Subcutaneous adipose tissue (tissue), 4 donors: ENCODE data around the gene WDR7. TPM values are rescaled to one million over a fixed set of nuclear protein-coding genes. Genes with fewer than 3 reads are reported as not detected.

Source experiments
- total RNA-seq, 4 donors: library from RNA; depleted of rRNA; stranded (reverse); fragments of >200 nt; gene quantifications; one replicate each; pipeline ENCODE4 v1.1.0, GENCODE V29; 2016
- TF ChIP-seq, protein P1 (sequence below): fragments of 450-650 bp; IDR thresholded peaks from one replicate; pipeline ENCODE4 v1.5.1; 2016; ENCODE audit warnings: low read depth, mild to moderate bottlenecking, control low read depth, antibody characterized with exemption, moderate library complexity

The WDR7 gene
- total RNA-seq, 4 donors from 2014 or later = 28.7 to 46.1 (median 37.4) TPM

GRCh38 chr18:56637176-56637575, 14.0 kb upstream of the WDR7 start:
- TF ChIP-seq, protein P1, sequence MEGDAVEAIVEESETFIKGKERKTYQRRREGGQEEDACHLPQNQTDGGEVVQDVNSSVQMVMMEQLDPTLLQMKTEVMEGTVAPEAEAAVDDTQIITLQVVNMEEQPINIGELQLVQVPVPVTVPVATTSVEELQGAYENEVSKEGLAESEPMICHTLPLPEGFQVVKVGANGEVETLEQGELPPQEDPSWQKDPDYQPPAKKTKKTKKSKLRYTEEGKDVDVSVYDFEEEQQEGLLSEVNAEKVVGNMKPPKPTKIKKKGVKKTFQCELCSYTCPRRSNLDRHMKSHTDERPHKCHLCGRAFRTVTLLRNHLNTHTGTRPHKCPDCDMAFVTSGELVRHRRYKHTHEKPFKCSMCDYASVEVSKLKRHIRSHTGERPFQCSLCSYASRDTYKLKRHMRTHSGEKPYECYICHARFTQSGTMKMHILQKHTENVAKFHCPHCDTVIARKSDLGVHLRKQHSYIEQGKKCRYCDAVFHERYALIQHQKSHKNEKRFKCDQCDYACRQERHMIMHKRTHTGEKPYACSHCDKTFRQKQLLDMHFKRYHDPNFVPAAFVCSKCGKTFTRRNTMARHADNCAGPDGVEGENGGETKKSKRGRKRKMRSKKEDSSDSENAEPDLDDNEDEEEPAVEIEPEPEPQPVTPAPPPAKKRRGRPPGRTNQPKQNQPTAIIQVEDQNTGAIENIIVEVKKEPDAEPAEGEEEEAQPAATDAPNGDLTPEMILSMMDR = no peak

GRCh38 chr18:56637711-56638231, 13.4 kb upstream of the WDR7 start:
- TF ChIP-seq, protein P1 = no peak

GRCh38 chr18:56638232-56639103, 12.7 kb upstream of the WDR7 start, which contains the start of gene TXNL1:
TSS of gene TXNL1 (minus strand) at chr18:56638592. CDS start at chr18:56638440, 152 bp downstream.
- TF ChIP-seq, protein P1 = no peak

- TF ChIP-seq, protein P1 = no peak
These were observed 12.1 kb upstream of the WDR7 start for GRCh38 chr18:56639104-56639381.

DNA sequence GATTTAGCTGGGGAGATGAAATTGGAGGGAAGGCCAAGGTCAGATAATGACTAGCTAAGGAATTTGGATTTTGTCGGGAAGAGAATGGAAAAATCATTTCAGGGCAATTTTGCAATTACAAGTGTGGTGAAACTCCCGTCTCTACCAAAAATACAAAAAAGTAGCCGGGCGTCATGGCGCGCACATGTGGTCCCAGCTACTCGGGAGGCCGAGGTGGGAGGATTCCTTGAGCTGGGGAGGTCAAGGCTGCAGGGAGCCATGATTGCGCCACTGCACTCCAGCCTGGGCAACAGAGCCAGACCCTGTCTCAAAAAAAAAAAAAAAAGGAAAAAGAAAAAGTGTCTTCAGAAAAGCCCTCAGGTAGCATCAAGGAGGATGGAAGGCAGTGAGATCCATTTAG, 11.6 kb upstream of the WDR7 start:
- TF ChIP-seq, protein P1 = no peak

- TF ChIP-seq, protein P1 = no peak
These were observed 9.3 kb upstream of the WDR7 start for GRCh38 chr18:56641714-56642337.

DNA sequence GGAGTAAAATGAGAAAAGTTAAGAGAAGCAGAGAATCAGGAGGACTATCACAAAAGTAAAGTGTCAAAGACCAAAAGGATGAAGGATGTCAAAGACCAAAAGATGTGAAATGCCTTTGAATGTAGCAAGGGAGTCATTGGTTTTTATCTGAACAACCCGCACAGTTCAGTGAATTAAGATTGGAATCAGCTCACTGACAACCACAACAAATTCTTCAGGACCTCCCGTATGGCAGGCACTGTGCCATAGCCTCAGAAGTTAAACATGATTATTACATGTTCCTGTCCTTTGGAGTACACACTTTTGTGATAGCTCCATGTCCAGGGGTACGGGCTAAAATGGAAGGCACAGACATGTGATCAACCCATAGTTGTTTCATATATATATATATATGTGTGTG, 7.8 kb upstream of the WDR7 start:
- TF ChIP-seq, protein P1 = no peak
